Measurements from ENCODE around the gene TNFRSF8.

The TNFRSF8 gene

DNA sequence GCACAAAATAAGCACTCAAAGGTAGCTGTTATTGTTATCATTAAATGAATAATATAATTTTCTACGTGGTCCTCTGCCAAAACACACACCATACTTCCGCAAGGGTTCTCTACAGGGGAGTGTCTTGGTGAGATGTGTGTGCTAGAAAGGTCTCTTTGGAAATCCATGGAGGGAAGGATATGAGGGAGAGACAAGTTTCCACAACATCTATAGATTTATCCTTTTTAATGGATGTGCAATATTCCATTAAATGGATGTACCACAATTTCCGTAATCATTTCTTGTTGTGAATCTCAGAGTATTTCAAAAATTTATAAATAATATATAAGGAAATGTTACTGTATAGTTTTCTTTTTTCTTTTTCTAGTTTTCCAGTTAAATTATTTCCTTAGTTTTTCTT, 2.6 kb upstream of the TNFRSF8 start:
- no peak for TF ChIP-seq CTCF (IDR thresholded peaks at IDR 0.05; ENCODE audit: low read depth, low read length, missing control alignments)
- no peak overlapping the region for H3K4me3 ChIP-seq (replicated peaks; ENCODE audit: low read depth, low read length)
- no peak for DNase-seq (ENCODE audit: extremely low read depth, low read depth)

DNA sequence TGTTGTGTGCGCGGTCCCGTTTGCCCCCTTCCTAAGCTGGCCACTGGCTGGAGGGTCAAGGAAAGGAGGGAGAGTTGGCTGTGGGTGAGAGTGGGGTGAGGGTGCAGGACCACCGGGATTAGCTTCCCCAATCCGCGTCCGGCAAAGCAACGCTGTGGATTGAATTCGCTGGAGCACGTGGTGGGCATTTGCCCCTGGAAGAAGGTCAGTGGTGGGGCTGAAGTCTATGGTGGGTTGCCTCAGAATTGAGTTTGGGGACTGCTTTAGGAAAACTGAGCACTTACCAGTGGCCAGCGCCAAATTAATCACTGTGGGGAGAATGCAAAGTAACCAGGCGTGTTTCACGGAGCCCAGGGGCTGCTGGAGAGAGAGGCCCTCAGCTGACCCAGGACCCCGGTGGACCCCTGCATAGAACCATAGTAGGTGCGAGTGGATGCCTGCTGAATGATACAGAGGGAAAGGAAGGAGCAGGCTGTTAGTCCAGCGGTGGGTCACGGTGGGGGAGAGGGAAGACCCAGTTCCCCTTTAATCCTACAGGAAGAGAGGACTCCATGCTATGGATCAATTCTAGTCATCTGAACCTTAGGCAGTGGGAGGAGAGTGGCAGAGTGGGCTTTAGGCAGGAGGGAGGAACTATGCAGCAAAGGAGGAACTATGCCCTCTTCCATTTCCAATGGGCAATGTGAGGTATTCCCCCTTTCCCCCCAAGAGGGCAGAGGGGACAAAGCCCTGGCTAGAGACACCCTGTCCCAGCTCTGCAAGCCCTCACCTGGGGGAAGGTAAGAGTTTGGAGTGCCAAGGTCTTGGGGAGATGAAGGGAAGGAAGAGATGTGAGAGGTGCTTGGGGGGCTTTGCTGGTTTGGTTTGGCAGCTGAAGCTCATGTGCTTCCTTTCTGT, 1.2 kb downstream of the TNFRSF8 start:
- H3K4me3 ChIP-seq (replicated peaks; ENCODE audit: low read depth, low read length): peak overlapping the region; percentile 76
- no peak for TF ChIP-seq CTCF (IDR thresholded peaks at IDR 0.05; ENCODE audit: low read depth, low read length, missing control alignments)
- no peak for DNase-seq (ENCODE audit: extremely low read depth, low read depth)

GRCh38 chr1:12065872-12066271, 2.8 kb downstream of the TNFRSF8 start:
- no peak for DNase-seq (ENCODE audit: extremely low read depth, low read depth)
- H3K4me3 ChIP-seq (replicated peaks; ENCODE audit: low read depth, low read length): peak overlapping the region; percentile 76
- no peak for TF ChIP-seq CTCF (IDR thresholded peaks at IDR 0.05; ENCODE audit: low read depth, low read length, missing control alignments)

DNA sequence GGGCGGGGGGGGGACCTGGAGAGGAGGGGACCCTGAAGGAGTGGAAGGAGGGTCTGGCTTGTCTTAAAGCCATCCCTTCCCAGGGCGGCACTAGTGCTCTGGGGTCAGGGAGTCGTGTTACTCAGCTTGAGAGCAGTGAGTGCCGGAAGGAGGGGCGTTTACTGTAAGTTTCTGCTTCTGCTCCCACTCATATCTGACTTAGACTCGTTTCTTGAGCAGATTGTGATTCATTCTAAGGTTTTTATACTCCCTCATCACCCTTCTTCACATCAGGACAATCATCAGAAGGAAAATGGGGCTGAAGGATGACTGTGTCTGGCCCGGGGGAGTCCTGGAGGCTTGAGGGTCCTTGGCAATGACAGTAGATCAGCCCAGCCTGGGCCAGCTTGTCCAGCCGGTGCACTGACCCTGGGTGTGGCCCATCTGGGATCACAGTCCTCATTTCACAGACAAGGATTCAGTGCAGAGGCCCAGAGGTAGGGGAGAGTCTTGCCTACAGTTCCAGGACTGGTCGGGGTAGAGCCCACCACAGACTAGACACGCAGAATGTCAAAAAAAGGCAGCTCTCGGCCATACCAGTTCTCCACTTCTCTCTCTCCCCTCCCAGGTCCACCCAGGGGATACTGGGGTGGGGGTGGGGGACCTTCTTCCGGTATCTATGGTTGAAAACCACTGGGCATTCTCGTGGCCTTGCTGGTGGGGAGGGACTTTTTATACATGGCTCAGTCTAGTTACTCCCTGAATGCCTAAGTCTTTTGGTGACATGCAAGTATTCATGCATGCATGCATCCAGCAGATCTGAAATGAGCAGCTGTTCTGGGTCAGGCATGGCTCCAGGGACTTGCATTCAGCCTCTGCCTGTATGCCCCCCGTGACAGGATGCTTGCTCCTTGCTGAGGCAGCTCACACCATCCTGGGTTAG, 5.1 kb downstream of the TNFRSF8 start:
- H3K4me3 ChIP-seq (replicated peaks; ENCODE audit: low read depth, low read length): peak overlapping the region; percentile 10; the same call in 1 of the 2 replicates
- DNase-seq (ENCODE audit: extremely low read depth, low read depth): peak; percentile 43
- no peak for TF ChIP-seq CTCF (IDR thresholded peaks at IDR 0.05; ENCODE audit: low read depth, low read length, missing control alignments)

- DNase-seq (ENCODE audit: extremely low read depth, low read depth): no peak
- no peak for TF ChIP-seq CTCF (IDR thresholded peaks at IDR 0.05; ENCODE audit: low read depth, low read length, missing control alignments)
- no peak overlapping the region for H3K4me3 ChIP-seq (replicated peaks; ENCODE audit: low read depth, low read length)
These were observed 6.6 kb downstream of the TNFRSF8 start for GRCh38 chr1:12069623-12070244.

GRCh38 chr1:12071892-12072291, 8.8 kb downstream of the TNFRSF8 start:
- DNase-seq (ENCODE audit: extremely low read depth, low read depth): no peak
- no peak overlapping the region for H3K4me3 ChIP-seq (replicated peaks; ENCODE audit: low read depth, low read length)
- no peak for TF ChIP-seq CTCF (IDR thresholded peaks at IDR 0.05; ENCODE audit: low read depth, low read length, missing control alignments)

Measured in HFF-Myc (cell line).